GM12801 (cell line): ENCODE data around the gene PTRH1.

Source experiments
- CTCF ChIP-seq: IDR thresholded peaks from one replicate; pipeline ENCODE4 v1.5.1; 2011; ENCODE audit warnings: control low read depth; ENCODE audit not compliant: insufficient read length; ENCODE audit errors: extremely low read depth

PTRH1 gene

GRCh38 chr9:127707766-127708165 is 7.7 kb downstream of the PTRH1 start:
- TF ChIP-seq CTCF = no peak

- TF ChIP-seq CTCF = no peak
Measured at GRCh38 chr9:127706836-127707241, 8.6 kb downstream of the PTRH1 start, which contains the start of gene CFAP157. TSS of gene CFAP157 (plus strand) at chr9:127706988. CDS start at chr9:127707032, 44 bp downstream.

- no peak for TF ChIP-seq CTCF
Measured at GRCh38 chr9:127705577-127706379, 9.7 kb downstream of the PTRH1 start.

GRCh38 chr9:127703289-127703946 is 12.0 kb downstream of the PTRH1 start:
- TF ChIP-seq CTCF = no peak

GRCh38 chr9:127700594-127701255 is 14.7 kb downstream of the PTRH1 start:
- no peak for TF ChIP-seq CTCF

GRCh38 chr9:127700140-127700539 is 15.3 kb downstream of the PTRH1 start:
- no peak for TF ChIP-seq CTCF

GRCh38 chr9:127698985-127699670 is 16.3 kb downstream of the PTRH1 start:
- TF ChIP-seq CTCF = no peak
